OCI-M2 (cell line): ENCODE data around the gene RARRES2.
"Not testable (repeated sequence)": the region's sequence is repeated elsewhere in the genome, so short reads cannot be mapped to it uniquely, and the experiment has no call there.

Source experiments
- DNase-seq: peaks from one replicate; lab custom pipeline; 2025; ENCODE audit not compliant: unreplicated experiment; lab: John Stamatoyannopoulos, UW

Gene RARRES2

GRCh38 chr7:150322114-150322832 is 19.2 kb downstream of the RARRES2 start:
- no peak for DNase-seq

GRCh38 chr7:150321788-150322113 is 19.7 kb downstream of the RARRES2 start:
- no peak for DNase-seq

- no peak for DNase-seq
Observed at GRCh38 chr7:150317748-150318444, 23.5 kb downstream of the RARRES2 start.

GRCh38 chr7:150316987-150317386 is 24.4 kb downstream of the RARRES2 start:
- not testable (repeated sequence) for DNase-seq

GRCh38 chr7:150314639-150315239 is 26.7 kb downstream of the RARRES2 start:
- no peak for DNase-seq

- no peak for DNase-seq
Observed at GRCh38 chr7:150313870-150314269, 27.6 kb downstream of the RARRES2 start.

- no peak for DNase-seq
Observed at GRCh38 chr7:150313367-150313809, 28.0 kb downstream of the RARRES2 start.

- DNase-seq, result not testable (repeated sequence)
Observed at GRCh38 chr7:150312649-150313366, 28.6 kb downstream of the RARRES2 start.

GRCh38 chr7:150311711-150312110 is 29.7 kb downstream of the RARRES2 start:
- DNase-seq, result no peak

- DNase-seq, result no peak
Observed at GRCh38 chr7:150311146-150311545, 30.3 kb downstream of the RARRES2 start.

- DNase-seq, result no peak
Observed at GRCh38 chr7:150308575-150308974, 32.9 kb downstream of the RARRES2 start.

GRCh38 chr7:150307904-150308303 is 33.5 kb downstream of the RARRES2 start:
- no peak for DNase-seq

GRCh38 chr7:150307129-150307528 is 34.3 kb downstream of the RARRES2 start:
- no peak for DNase-seq

- DNase-seq, result not testable (repeated sequence)
Observed at GRCh38 chr7:150306377-150306776, 35.1 kb downstream of the RARRES2 start.

- DNase-seq, result not testable (repeated sequence)
Observed at GRCh38 chr7:150305903-150306284, 35.5 kb downstream of the RARRES2 start.

- not testable (repeated sequence) for DNase-seq
Observed at GRCh38 chr7:150305259-150305902, 36.0 kb downstream of the RARRES2 start.

GRCh38 chr7:150304499-150305258 is 36.8 kb downstream of the RARRES2 start:
- not testable (repeated sequence) for DNase-seq

GRCh38 chr7:150302908-150303310 is 38.5 kb downstream of the RARRES2 start:
- DNase-seq, result not testable (repeated sequence)

GRCh38 chr7:150297978-150298377 is 43.5 kb downstream of the RARRES2 start:
- DNase-seq, result not testable (repeated sequence)

- not testable (repeated sequence) for DNase-seq
Observed at GRCh38 chr7:150296802-150297201, 44.6 kb downstream of the RARRES2 start.
